Esophagus squamous epithelium (tissue), 4 donors: ENCODE results near the gene MRPL30.

Experiments used
- CTCF ChIP-seq, 6 experiments: fragments of 450-650 bp in 4 of 6; fragments of 200-600 bp in 2 of 6; sonication (generic) in 2 of 6; IDR thresholded peaks; one replicate each; pipeline ENCODE4 v1.5.1; 2016 to 2019; ENCODE audit warnings: antibody characterized with exemption in 6 of 6, mild to moderate bottlenecking in 4 of 6, moderate library complexity in 4 of 6
- POLR2A ChIP-seq, 4 donors: fragments of 450-650 bp; IDR thresholded peaks; one replicate each; pipeline ENCODE4 v1.6.1; 2017; ENCODE audit warnings: antibody characterized with exemption in 4 of 4, mild to moderate bottlenecking in 4 of 4, moderate library complexity in 3 of 4

DNA sequence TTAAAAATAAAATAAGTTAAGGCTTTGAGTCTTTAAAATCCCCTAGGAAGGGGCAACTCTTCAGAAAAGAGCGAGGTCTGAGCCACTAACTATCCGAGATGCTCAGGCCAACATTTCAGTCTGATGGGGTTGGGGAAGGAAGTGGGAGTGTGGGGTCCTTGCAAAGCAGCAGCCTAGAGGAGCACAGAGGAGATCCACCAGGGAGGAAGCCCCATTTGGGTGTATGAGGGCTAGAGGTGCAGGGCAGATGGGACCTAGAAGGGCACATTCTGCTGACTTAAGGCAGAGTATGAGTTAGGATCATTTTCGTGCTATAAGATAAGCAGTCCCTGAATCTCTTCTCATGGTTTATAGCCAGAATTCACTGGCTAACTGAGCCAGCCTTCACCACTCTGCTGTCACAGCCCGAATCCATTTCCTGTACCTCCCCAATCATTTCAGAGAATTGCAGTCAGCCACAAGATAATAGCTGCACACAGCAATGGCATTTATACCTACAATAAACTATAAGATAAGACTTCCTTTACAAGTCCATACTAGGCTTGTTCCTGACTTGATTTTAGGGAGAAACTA is 37.0 kb downstream of the MRPL30 start:
- no peak for TF ChIP-seq CTCF (IDR thresholded peaks at IDR 0.05)
- TF ChIP-seq POLR2A (IDR thresholded peaks at IDR 0.05) = no peak
